Stimulated activated CD4-positive, alpha-beta T cell treated with anti-CD3 and anti-CD28 coated beads, Interleukin-12 subunit alpha, Interleukin-12 subunit beta, amount 100 ng/mL, for 4 hours (primary cell): Measurements from ENCODE around the gene SLC44A3.
A peak's percentile ranks its signal among the peaks of the same experiment; 100 is the strongest.

ENCODE experiments used
- DNase-seq: peaks from one replicate; pipeline ENCODE4 v3.0.0-alpha.2; 2020

SLC44A3 gene

GRCh38 chr1:94840808-94841207, 20.7 kb downstream of the SLC44A3 start:
- no peak for DNase-seq

- DNase-seq, result no peak
These were observed 23.3 kb downstream of the SLC44A3 start for GRCh38 chr1:94843430-94843829.

GRCh38 chr1:94843846-94844245, 23.7 kb downstream of the SLC44A3 start:
- DNase-seq, result no peak

GRCh38 chr1:94846308-94846707, 26.2 kb downstream of the SLC44A3 start:
- no peak for DNase-seq

- no peak for DNase-seq
These were observed 31.4 kb downstream of the SLC44A3 start for GRCh38 chr1:94851571-94851970.

GRCh38 chr1:94852788-94853187, 32.6 kb downstream of the SLC44A3 start:
- no peak for DNase-seq

- DNase-seq, result peak; percentile 64
These were observed 34.5 kb downstream of the SLC44A3 start for GRCh38 chr1:94854458-94855306.

- DNase-seq, result no peak
These were observed 35.1 kb downstream of the SLC44A3 start for GRCh38 chr1:94855307-94855700.

GRCh38 chr1:94856004-94856403, 35.8 kb downstream of the SLC44A3 start:
- DNase-seq, result no peak

- DNase-seq, result no peak
These were observed 36.7 kb downstream of the SLC44A3 start for GRCh38 chr1:94856868-94857267.

- DNase-seq, result no peak
These were observed 38.1 kb downstream of the SLC44A3 start for GRCh38 chr1:94858276-94858675.

GRCh38 chr1:94859174-94859573, 39.0 kb downstream of the SLC44A3 start:
- DNase-seq, result no peak

GRCh38 chr1:94862718-94863117, 42.6 kb downstream of the SLC44A3 start:
- DNase-seq, result no peak

- DNase-seq, result no peak
These were observed 43.2 kb downstream of the SLC44A3 start for GRCh38 chr1:94863297-94863911.

GRCh38 chr1:94863919-94864318, 43.8 kb downstream of the SLC44A3 start:
- no peak for DNase-seq

GRCh38 chr1:94864821-94865220, 44.7 kb downstream of the SLC44A3 start:
- DNase-seq, result no peak

- no peak for DNase-seq
These were observed 45.2 kb downstream of the SLC44A3 start for GRCh38 chr1:94865360-94865759.

- DNase-seq, result no peak
These were observed 46.1 kb downstream of the SLC44A3 start for GRCh38 chr1:94866164-94866807.

- DNase-seq, result no peak
These were observed 50.9 kb downstream of the SLC44A3 start for GRCh38 chr1:94871031-94871430.

GRCh38 chr1:94872771-94873495, 52.8 kb downstream of the SLC44A3 start:
- DNase-seq, result no peak

- no peak for DNase-seq
These were observed 53.6 kb downstream of the SLC44A3 start for GRCh38 chr1:94873520-94874351.

GRCh38 chr1:94874423-94874822, 54.3 kb downstream of the SLC44A3 start:
- no peak for DNase-seq
